Measurements from ENCODE around the gene SLC6A11. TPM values are rescaled to one million over a fixed set of nuclear protein-coding genes. Genes with fewer than 3 reads are reported as not detected.

Gene SLC6A11
- total RNA-seq, 6 donors from 2014 or later: 0.07 TPM; not detected in 5

- WGBS, 2 donors: 65 to 78% methylated on average over 7 of the region's 7 CpGs
- Histone ChIP-seq H3K27ac (no peak overlapping the region), H3K27me3 (no peaks in the 10 kb centered on the region), H3K9me3 (no peaks in the 10 kb centered on the region), H3K4me1 (no peaks in the 10 kb centered on the region), H3K36me3 (no peaks in the 10 kb centered on the region), H3K4me3 (no peak overlapping the region)
- DNase-seq (no peak), ATAC-seq (ENCODE audit: low FRiP score in 2 of 2) (no peak)
- TF ChIP-seq POLR2AphosphoS5 (IDR thresholded peaks at IDR 0.05) (no peak), EP300 (IDR thresholded peaks at IDR 0.05) (no peak), POLR2A (IDR thresholded peaks at IDR 0.05) (no peak)
- TF ChIP-seq, protein P1, sequence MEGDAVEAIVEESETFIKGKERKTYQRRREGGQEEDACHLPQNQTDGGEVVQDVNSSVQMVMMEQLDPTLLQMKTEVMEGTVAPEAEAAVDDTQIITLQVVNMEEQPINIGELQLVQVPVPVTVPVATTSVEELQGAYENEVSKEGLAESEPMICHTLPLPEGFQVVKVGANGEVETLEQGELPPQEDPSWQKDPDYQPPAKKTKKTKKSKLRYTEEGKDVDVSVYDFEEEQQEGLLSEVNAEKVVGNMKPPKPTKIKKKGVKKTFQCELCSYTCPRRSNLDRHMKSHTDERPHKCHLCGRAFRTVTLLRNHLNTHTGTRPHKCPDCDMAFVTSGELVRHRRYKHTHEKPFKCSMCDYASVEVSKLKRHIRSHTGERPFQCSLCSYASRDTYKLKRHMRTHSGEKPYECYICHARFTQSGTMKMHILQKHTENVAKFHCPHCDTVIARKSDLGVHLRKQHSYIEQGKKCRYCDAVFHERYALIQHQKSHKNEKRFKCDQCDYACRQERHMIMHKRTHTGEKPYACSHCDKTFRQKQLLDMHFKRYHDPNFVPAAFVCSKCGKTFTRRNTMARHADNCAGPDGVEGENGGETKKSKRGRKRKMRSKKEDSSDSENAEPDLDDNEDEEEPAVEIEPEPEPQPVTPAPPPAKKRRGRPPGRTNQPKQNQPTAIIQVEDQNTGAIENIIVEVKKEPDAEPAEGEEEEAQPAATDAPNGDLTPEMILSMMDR (IDR thresholded peaks at IDR 0.05): no peak
These were observed 158.8 kb downstream of the SLC6A11 start for GRCh38 chr3:10974746-10975375.

DNA sequence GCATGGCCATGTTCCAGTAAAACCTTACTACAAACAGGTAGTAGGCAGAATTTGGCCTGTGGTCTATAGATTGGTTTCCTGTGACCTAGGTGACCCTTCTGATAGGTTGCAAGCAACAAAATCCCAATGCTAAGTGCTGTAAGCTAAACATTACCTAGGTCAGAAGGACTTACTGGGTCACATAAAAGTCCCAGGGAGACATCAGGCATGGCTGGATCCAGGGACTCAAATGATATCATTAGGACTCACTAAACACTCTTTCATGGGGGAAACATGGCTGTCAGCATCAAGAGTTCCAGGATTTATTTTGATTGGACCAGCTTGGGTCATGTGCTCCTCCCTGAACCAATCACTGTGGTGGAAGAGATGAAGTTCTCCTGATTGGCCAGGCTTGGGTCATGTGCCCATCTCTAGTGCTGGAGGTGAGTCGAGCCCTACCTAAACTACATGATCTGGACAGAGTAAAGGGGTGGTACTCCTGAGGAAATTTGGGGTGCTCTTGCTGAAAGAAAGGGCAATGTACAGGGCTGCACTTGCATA lies 159.7 kb downstream of the SLC6A11 start:
- DNase-seq: no peak
- H3K27me3 ChIP-seq: no peaks in the 10 kb centered on the region
- no peak overlapping the region for H3K27ac ChIP-seq

DNA sequence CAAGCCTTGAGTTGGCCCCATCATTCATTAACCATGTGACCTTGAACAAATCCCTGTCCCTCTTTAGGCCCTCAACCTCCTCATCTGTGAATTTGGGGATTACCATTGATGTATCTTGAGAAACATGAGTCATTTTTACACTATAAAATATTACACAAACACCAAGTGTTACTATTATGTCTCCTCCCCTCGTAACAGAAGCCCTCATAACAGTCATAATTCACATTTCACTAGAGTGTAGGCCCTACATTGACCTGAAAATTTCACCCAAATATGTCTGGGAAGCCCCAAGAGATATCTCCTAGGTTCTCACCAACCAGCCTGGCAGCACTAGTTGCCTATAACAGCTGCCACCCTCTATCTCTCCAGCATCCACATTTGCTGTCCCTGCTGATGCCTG lies 160.7 kb downstream of the SLC6A11 start:
- no peak for TF ChIP-seq EP300 (IDR thresholded peaks at IDR 0.05)
- TF ChIP-seq POLR2A (IDR thresholded peaks at IDR 0.05): no peak
- TF ChIP-seq, protein P1 (IDR thresholded peaks at IDR 0.05): no peak
- no peak for TF ChIP-seq POLR2AphosphoS5 (IDR thresholded peaks at IDR 0.05)
- H3K4me1 ChIP-seq: no peaks in the 10 kb centered on the region
- H3K4me3 ChIP-seq: no peak overlapping the region
- DNase-seq: no peak
- ATAC-seq (ENCODE audit: low FRiP score in 2 of 2): no peak
- no peaks in the 10 kb centered on the region for H3K36me3 ChIP-seq
- no peaks in the 10 kb centered on the region for H3K9me3 ChIP-seq
- H3K27ac ChIP-seq: no peak overlapping the region
- H3K27me3 ChIP-seq: no peaks in the 10 kb centered on the region
- WGBS, 2 donors: 90 to 93% methylated on average over 1 of the region's 1 CpG

More for the DNA sequence above, 159.7 kb downstream of the SLC6A11 start:
- no peak overlapping the region for H3K4me3 ChIP-seq
- no peaks in the 10 kb centered on the region for H3K4me1 ChIP-seq
- TF ChIP-seq EP300 (IDR thresholded peaks at IDR 0.05) (no peak), POLR2AphosphoS5 (IDR thresholded peaks at IDR 0.05) (no peak), POLR2A (IDR thresholded peaks at IDR 0.05) (no peak)
- TF ChIP-seq, protein P1 (IDR thresholded peaks at IDR 0.05): no peak
- WGBS, 2 donors: 100% methylated on average over 1 of the region's 1 CpG
- H3K36me3 ChIP-seq: no peaks in the 10 kb centered on the region
- no peaks in the 10 kb centered on the region for H3K9me3 ChIP-seq
- ATAC-seq (ENCODE audit: low FRiP score in 2 of 2): no peak

- DNase-seq: no peak
- TF ChIP-seq EP300 (IDR thresholded peaks at IDR 0.05) (no peak), POLR2AphosphoS5 (IDR thresholded peaks at IDR 0.05) (no peak), POLR2A (IDR thresholded peaks at IDR 0.05) (no peak)
- TF ChIP-seq, protein P1 (IDR thresholded peaks at IDR 0.05): no peak
- Histone ChIP-seq H3K9me3 (no peaks in the 10 kb centered on the region), H3K27me3 (no peaks in the 10 kb centered on the region), H3K4me1 (peaks cover 6 to 12% (median 8%) of the 10 kb centered on the region in 4 donors), H3K4me3 (no peak overlapping the region), H3K27ac (no peak overlapping the region), H3K36me3 (no peaks in the 10 kb centered on the region)
- ATAC-seq (ENCODE audit: low FRiP score in 2 of 2): no peak
- WGBS, 2 donors: 58 to 62% methylated on average over 10 of the region's 10 CpGs
These were observed 162.0 kb downstream of the SLC6A11 start for GRCh38 chr3:10977892-10978510.

Data from upper lobe of left lung (tissue), 6 donors.